Heart left ventricle (tissue), 13 donors: ENCODE measurements around the gene SNRNP40.

Experiments used
- CTCF ChIP-seq, 12 donors: fragments of 200-600 bp; sonication (generic) in 4 of 12; IDR thresholded peaks; one replicate each; pipeline versions ENCODE4 v1.5.0 to v1.8.0; 2018 to 2022; ENCODE audit warnings: antibody characterized with exemption in 12 of 12, mild to moderate bottlenecking in 5 of 12
- POLR2A ChIP-seq, 2 donors: fragments of 450-650 bp; IDR thresholded peaks; one replicate each; pipeline ENCODE4 v1.6.1; 2017; ENCODE audit warnings: antibody characterized with exemption in 2 of 2, mild to moderate bottlenecking in 2 of 2, moderate library complexity in 2 of 2
- donor health status: ischemic (EF 13 %, LVEDD 7.1; RV severe dilation, severe dysfunction).
- donor health status: DM: no; HTN: yes; CAD: no.
- donor health status: DM: no; HTN: no; CAD: no.
- donor health status: ischemic (EF 25% LVEDD 6.9; RV normal size, moderate dysfunction).
- donor health status: ischemic (EF 25% LVEDD 5.7; RV mildly dilated, moderate dysfunction).
- donor health status: ischemic (EF 35%, LVEDD 5.7; RV mildly dilated, moderate dysfunction).
- donor health status: nonischemic (EF 11% LVEDD 7.7; RV severe dilation, severe dysfunction).
- donor health status: DM: yes; HTN: yes; CAD: no.
- donor health status: PGD.
- donor health status: ischemic (EF 29% LVEDD 5.4; RV normal size, mild dysfunction).
- donor health status: nonischemic (EF 23%, LVEDD 6.1; RV moderate dilation, normal function).

- TF ChIP-seq CTCF (IDR thresholded peaks at IDR 0.05) (no peak), POLR2A (IDR thresholded peaks at IDR 0.05) (no peak)
Observed at GRCh38 chr1:31315902-31316301, 19.3 kb upstream of the SNRNP40 start.
